Measurements from ENCODE around the gene GAN. TPM values are rescaled to one million over a fixed set of nuclear protein-coding genes. Genes with fewer than 3 reads are reported as not detected.

The GAN gene
- total RNA-seq, 1 donor from 2014 or later, result 20.9 TPM

DNA sequence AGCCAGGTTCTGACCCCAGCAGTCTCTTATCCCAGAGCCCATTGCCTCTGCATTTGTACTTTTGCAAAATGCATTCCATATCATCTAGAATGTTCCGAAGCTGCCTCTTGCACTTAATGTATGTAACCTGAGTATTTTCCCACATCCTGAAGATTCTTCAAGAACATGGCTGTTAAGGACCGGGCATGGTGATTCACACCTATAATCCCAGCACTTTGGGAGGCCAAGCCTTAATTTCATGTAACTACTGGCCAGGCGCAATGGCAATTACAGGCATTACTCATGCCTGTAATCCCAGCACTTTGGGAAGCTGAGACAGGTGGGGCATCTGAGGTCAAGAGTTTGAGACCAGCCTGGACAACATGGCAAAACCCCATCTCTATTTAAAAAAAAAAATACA lies 31.7 kb upstream of the GAN start:
- DNase-seq (ENCODE audit: low read depth) (no peak), FAIRE-seq (no peak)
- H3K4me3 Mint-ChIP-seq (ENCODE audit: unreplicated experiment), result no peak overlapping the region
- Histone ChIP-seq H3K4me2 (ENCODE audit: low read length) (no peak overlapping the region), H2AFZ (ENCODE audit: low read depth, low read length) (no peak overlapping the region), H3K9me3 (ENCODE audit: insufficient read depth, low read depth, low read length) (no peaks in the 10 kb centered on the region), H3K4me3 (ENCODE audit: insufficient read depth, low read depth, low read length) (no peak overlapping the region), H4K20me1 (ENCODE audit: insufficient read depth, low read length) (no peaks in the 10 kb centered on the region), H3K79me2 (ENCODE audit: insufficient read depth, low read length) (no peaks in the 10 kb centered on the region), H3K4me1 (ENCODE audit: insufficient read depth, low read length) (no peaks in the 10 kb centered on the region), H3K27me3 (ENCODE audit: insufficient read depth, low read length) (peaks cover 2% of the 10 kb centered on the region), H3K9ac (ENCODE audit: low read length) (no peak overlapping the region), H3K36me3 (ENCODE audit: insufficient read depth, low read length) (no peaks in the 10 kb centered on the region), H3K27ac (ENCODE audit: low read depth, low read length) (no peak overlapping the region)
- peaks cover 3% of the 10 kb centered on the region for H3K27me3 Mint-ChIP-seq (ENCODE audit: low read depth, unreplicated experiment)
- H3K4me1 Mint-ChIP-seq (ENCODE audit: low read depth, unreplicated experiment), result no peaks in the 10 kb centered on the region
- no peaks in the 10 kb centered on the region for H3K9me3 Mint-ChIP-seq (ENCODE audit: unreplicated experiment)
- no peak overlapping the region for H3K27ac Mint-ChIP-seq (ENCODE audit: unreplicated experiment)
- no peaks in the 10 kb centered on the region for H3K36me3 Mint-ChIP-seq (ENCODE audit: low read depth, unreplicated experiment)
- TF ChIP-seq, protein P1, sequence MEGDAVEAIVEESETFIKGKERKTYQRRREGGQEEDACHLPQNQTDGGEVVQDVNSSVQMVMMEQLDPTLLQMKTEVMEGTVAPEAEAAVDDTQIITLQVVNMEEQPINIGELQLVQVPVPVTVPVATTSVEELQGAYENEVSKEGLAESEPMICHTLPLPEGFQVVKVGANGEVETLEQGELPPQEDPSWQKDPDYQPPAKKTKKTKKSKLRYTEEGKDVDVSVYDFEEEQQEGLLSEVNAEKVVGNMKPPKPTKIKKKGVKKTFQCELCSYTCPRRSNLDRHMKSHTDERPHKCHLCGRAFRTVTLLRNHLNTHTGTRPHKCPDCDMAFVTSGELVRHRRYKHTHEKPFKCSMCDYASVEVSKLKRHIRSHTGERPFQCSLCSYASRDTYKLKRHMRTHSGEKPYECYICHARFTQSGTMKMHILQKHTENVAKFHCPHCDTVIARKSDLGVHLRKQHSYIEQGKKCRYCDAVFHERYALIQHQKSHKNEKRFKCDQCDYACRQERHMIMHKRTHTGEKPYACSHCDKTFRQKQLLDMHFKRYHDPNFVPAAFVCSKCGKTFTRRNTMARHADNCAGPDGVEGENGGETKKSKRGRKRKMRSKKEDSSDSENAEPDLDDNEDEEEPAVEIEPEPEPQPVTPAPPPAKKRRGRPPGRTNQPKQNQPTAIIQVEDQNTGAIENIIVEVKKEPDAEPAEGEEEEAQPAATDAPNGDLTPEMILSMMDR (IDR thresholded peaks at IDR 0.05; ENCODE audit: insufficient read depth, low read depth, low read length), result no peak
- TF ChIP-seq EZH2 (IDR thresholded peaks at IDR 0.05; ENCODE audit: insufficient read depth, low read length), result no peak

DNA sequence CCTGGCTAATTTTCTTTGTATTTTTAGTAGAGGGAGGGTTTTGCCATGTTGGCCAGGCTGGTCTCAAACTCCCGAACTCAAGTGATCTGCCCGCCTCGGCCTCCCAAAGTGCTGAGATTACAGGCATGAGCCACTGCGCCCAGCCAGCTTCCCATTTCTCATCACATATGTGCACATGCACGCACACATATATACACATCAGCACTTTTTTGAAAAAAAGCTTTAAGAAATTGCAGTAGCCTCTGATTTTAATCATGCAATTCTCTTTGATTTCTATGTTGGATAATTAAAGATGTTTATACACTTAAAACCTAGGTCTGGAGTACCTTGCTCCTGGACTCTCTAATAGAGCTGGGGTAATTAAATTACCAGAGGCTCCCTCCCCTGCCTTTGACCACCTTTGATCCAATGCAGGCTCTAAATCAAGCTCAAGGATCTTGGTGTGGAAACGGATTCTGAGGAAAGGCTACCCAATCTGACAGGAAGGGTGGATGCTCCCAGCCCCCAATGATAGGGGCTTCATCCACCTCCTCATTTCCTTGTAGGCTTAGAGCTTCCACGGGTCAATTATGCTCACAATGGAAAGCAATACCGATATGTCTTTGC lies 29.7 kb upstream of the GAN start:
- Histone ChIP-seq H3K9ac (ENCODE audit: low read length) (no peak overlapping the region), H3K36me3 (ENCODE audit: insufficient read depth, low read length) (no peaks in the 10 kb centered on the region), H2AFZ (ENCODE audit: low read depth, low read length) (no peak overlapping the region), H3K4me1 (ENCODE audit: insufficient read depth, low read length) (no peaks in the 10 kb centered on the region), H3K9me3 (ENCODE audit: insufficient read depth, low read depth, low read length) (no peaks in the 10 kb centered on the region), H3K4me2 (ENCODE audit: low read length) (no peak overlapping the region), H3K27ac (ENCODE audit: low read depth, low read length) (no peak overlapping the region), H3K79me2 (ENCODE audit: insufficient read depth, low read length) (no peaks in the 10 kb centered on the region), H3K4me3 (ENCODE audit: insufficient read depth, low read depth, low read length) (no peak overlapping the region), H4K20me1 (ENCODE audit: insufficient read depth, low read length) (no peaks in the 10 kb centered on the region), H3K27me3 (ENCODE audit: insufficient read depth, low read length) (no peaks in the 10 kb centered on the region)
- Mint-ChIP-seq H3K4me1 (ENCODE audit: low read depth, unreplicated experiment) (no peaks in the 10 kb centered on the region), H3K27me3 (ENCODE audit: low read depth, unreplicated experiment) (peaks cover 9% of the 10 kb centered on the region), H3K36me3 (ENCODE audit: low read depth, unreplicated experiment) (no peaks in the 10 kb centered on the region), H3K9me3 (ENCODE audit: unreplicated experiment) (no peaks in the 10 kb centered on the region), H3K4me3 (ENCODE audit: unreplicated experiment) (no peak overlapping the region), H3K27ac (ENCODE audit: unreplicated experiment) (no peak overlapping the region)
- no peak for FAIRE-seq
- TF ChIP-seq EZH2 (IDR thresholded peaks at IDR 0.05; ENCODE audit: insufficient read depth, low read length), result no peak
- TF ChIP-seq, protein P1 (IDR thresholded peaks at IDR 0.05; ENCODE audit: insufficient read depth, low read depth, low read length), result no peak
- DNase-seq (ENCODE audit: low read depth), result no peak

DNA sequence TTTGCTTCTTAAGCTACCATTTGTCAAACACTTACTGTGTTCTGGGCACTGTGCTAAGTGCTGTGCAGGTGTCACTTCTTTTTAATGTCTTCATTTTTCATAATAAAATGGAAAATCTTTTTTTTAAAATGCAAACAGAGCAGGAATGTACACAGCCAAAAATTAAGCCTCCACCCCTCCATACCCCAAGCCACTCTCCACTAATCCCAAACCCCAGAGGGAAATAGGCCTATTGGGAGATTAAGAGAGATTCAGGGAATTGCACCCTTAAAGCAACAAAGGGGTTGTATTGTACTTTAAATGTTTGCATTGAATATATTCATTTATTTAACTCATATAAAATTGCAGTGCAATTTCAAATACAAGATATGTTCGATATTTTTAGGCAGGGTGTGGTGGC lies 28.6 kb upstream of the GAN start:
- no peaks in the 10 kb centered on the region for H3K36me3 ChIP-seq (ENCODE audit: insufficient read depth, low read length)
- H3K4me1 ChIP-seq (ENCODE audit: insufficient read depth, low read length), result no peaks in the 10 kb centered on the region
- H3K4me3 Mint-ChIP-seq (ENCODE audit: unreplicated experiment), result no peak overlapping the region
- peaks cover 9% of the 10 kb centered on the region for H3K27me3 Mint-ChIP-seq (ENCODE audit: low read depth, unreplicated experiment)
- H3K9me3 Mint-ChIP-seq (ENCODE audit: unreplicated experiment), result peaks cover 2% of the 10 kb centered on the region
- H4K20me1 ChIP-seq (ENCODE audit: insufficient read depth, low read length), result no peaks in the 10 kb centered on the region
- no peaks in the 10 kb centered on the region for H3K4me1 Mint-ChIP-seq (ENCODE audit: low read depth, unreplicated experiment)
- no peaks in the 10 kb centered on the region for H3K27me3 ChIP-seq (ENCODE audit: insufficient read depth, low read length)
- H3K4me3 ChIP-seq (ENCODE audit: insufficient read depth, low read depth, low read length), result no peak overlapping the region
- H3K27ac Mint-ChIP-seq (ENCODE audit: unreplicated experiment), result no peak overlapping the region
- H3K36me3 Mint-ChIP-seq (ENCODE audit: low read depth, unreplicated experiment), result no peaks in the 10 kb centered on the region
- no peak for TF ChIP-seq EZH2 (IDR thresholded peaks at IDR 0.05; ENCODE audit: insufficient read depth, low read length)
- H3K79me2 ChIP-seq (ENCODE audit: insufficient read depth, low read length), result no peaks in the 10 kb centered on the region
- no peak for DNase-seq (ENCODE audit: low read depth)
- H3K9ac ChIP-seq (ENCODE audit: low read length), result no peak overlapping the region
- no peak overlapping the region for H3K4me2 ChIP-seq (ENCODE audit: low read length)
- H3K9me3 ChIP-seq (ENCODE audit: insufficient read depth, low read depth, low read length), result no peaks in the 10 kb centered on the region
- H3K27ac ChIP-seq (ENCODE audit: low read depth, low read length), result no peak overlapping the region
- no peak overlapping the region for H2AFZ ChIP-seq (ENCODE audit: low read depth, low read length)
- no peak for FAIRE-seq

Data from astrocyte (in vitro differentiated cells and primary cell).